SU-DHL-6 (cell line): ENCODE data around the gene FGFR3.

ENCODE experiments used
- H2AFZ ChIP-seq: fragments of 200-600 bp; sonication (generic); 2 replicates; pipeline ENCODE4 v1.6.1; 2014; ENCODE audit warnings: low read depth, mild to moderate bottlenecking, moderate library complexity, mixed read lengths, antibody characterized with exemption, low read length; ENCODE audit not compliant: severe bottlenecking
- H3F3A ChIP-seq: fragments of 200-600 bp; shearing (Covaris generic); 2 replicates; pipeline ENCODE4 v1.6.0; 2016; ENCODE audit warnings: antibody characterized with exemption, mild to moderate bottlenecking; ENCODE audit not compliant: insufficient read depth
- H3K27ac ChIP-seq: fragments of 200-600 bp; sonication (generic); 2 replicates; pipeline ENCODE4 v1.5.1; 2016; ENCODE audit warnings: low read depth, mild to moderate bottlenecking, low read length, moderate library complexity, mixed read lengths
- H3K27me3 ChIP-seq: fragments of 200-600 bp; sonication (generic), shearing (Covaris generic); 2 replicates; pipeline ENCODE4 v1.6.0; 2014; ENCODE audit warnings: mild to moderate bottlenecking, low read length
- H3K36me3 ChIP-seq: fragments of 200-600 bp; sonication (generic); 2 replicates; pipeline ENCODE4 v1.6.1; 2014; ENCODE audit warnings: mild to moderate bottlenecking, low read length, mixed read lengths
- H3K4me2 ChIP-seq: fragments of 300-600, 200-600 bp; shearing (Covaris generic), sonication (generic); 2 replicates; pipeline ENCODE4 v1.6.0; 2014; ENCODE audit warnings: low read length, low read depth, mild to moderate bottlenecking; ENCODE audit not compliant: poor library complexity, severe bottlenecking
- H3K4me3 ChIP-seq: fragments of 200-600 bp; sonication (generic); 2 replicates; pipeline ENCODE4 v1.5.1; 2014; ENCODE audit warnings: antibody characterized with exemption, low read length, mild to moderate bottlenecking, mixed read lengths; ENCODE audit not compliant: insufficient read depth, poor library complexity, severe bottlenecking
- H3K79me2 ChIP-seq: fragments of 200-600 bp; sonication (generic); 2 replicates; pipeline ENCODE4 v1.6.1; 2014; ENCODE audit warnings: mild to moderate bottlenecking, low read length, moderate library complexity; ENCODE audit not compliant: insufficient read depth
- H3K9ac ChIP-seq: fragments of 200-600 bp; sonication (generic); 2 replicates; pipeline ENCODE4 v1.7.0; 2014; ENCODE audit warnings: mild to moderate bottlenecking, low read length
- H3K9me2 ChIP-seq: fragments of 200-600 bp; sonication (generic); replicated peaks from 2 replicates; pipeline ENCODE4 v1.6.1; 2014; ENCODE audit warnings: low read length; ENCODE audit not compliant: insufficient read depth
- H3K9me3 ChIP-seq: fragments of 200-600 bp; sonication (generic); 2 replicates; pipeline ENCODE4 v1.6.1; 2014; ENCODE audit warnings: low read length, mixed read lengths; ENCODE audit not compliant: insufficient read depth
- H4K20me1 ChIP-seq: fragments of 200-600 bp; sonication (generic); 2 replicates; pipeline ENCODE4 v1.6.1; 2014; ENCODE audit warnings: low read depth, mild to moderate bottlenecking, antibody characterized with exemption, low read length, moderate library complexity, mixed read lengths
- EZH2phosphoT487 ChIP-seq: fragments of 200-600 bp; sonication (generic), shearing (Covaris generic); conservative IDR thresholded peaks from 2 replicates; pipeline ENCODE4 v1.6.1; 2018; ENCODE audit warnings: mild to moderate bottlenecking, antibody characterized with exemption, low read length, moderate library complexity, mixed read lengths
- TF ChIP-seq, protein P1 (sequence below): fragments of 200-600 bp; sonication (generic); IDR thresholded peaks from one replicate; pipeline ENCODE4 v1.5.1; 2017; ENCODE audit warnings: antibody characterized with exemption, mild to moderate bottlenecking, low read length, moderate library complexity; ENCODE audit not compliant: insufficient read depth, poor library complexity, severe bottlenecking

Gene FGFR3

GRCh38 chr4:1810765-1811164 lies 17.7 kb downstream of the FGFR3 start:
- H3K36me3 ChIP-seq, result no peaks in the 10 kb centered on the region
- TF ChIP-seq, protein P1, sequence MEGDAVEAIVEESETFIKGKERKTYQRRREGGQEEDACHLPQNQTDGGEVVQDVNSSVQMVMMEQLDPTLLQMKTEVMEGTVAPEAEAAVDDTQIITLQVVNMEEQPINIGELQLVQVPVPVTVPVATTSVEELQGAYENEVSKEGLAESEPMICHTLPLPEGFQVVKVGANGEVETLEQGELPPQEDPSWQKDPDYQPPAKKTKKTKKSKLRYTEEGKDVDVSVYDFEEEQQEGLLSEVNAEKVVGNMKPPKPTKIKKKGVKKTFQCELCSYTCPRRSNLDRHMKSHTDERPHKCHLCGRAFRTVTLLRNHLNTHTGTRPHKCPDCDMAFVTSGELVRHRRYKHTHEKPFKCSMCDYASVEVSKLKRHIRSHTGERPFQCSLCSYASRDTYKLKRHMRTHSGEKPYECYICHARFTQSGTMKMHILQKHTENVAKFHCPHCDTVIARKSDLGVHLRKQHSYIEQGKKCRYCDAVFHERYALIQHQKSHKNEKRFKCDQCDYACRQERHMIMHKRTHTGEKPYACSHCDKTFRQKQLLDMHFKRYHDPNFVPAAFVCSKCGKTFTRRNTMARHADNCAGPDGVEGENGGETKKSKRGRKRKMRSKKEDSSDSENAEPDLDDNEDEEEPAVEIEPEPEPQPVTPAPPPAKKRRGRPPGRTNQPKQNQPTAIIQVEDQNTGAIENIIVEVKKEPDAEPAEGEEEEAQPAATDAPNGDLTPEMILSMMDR, result no peak
- no peak for TF ChIP-seq EZH2phosphoT487
- no peaks in the 10 kb centered on the region for H4K20me1 ChIP-seq
- no peak overlapping the region for H3K4me3 ChIP-seq
- H3K79me2 ChIP-seq, result no peaks in the 10 kb centered on the region
- no peak overlapping the region for H2AFZ ChIP-seq
- no peak overlapping the region for H3K27ac ChIP-seq
- H3K9me2 ChIP-seq, result no peaks in the 10 kb centered on the region
- H3K4me2 ChIP-seq, result no peak overlapping the region
- no peaks in the 10 kb centered on the region for H3K27me3 ChIP-seq
- no peak overlapping the region for H3K9ac ChIP-seq
- H3K9me3 ChIP-seq, result no peaks in the 10 kb centered on the region
- no peaks in the 10 kb centered on the region for H3F3A ChIP-seq

DNA sequence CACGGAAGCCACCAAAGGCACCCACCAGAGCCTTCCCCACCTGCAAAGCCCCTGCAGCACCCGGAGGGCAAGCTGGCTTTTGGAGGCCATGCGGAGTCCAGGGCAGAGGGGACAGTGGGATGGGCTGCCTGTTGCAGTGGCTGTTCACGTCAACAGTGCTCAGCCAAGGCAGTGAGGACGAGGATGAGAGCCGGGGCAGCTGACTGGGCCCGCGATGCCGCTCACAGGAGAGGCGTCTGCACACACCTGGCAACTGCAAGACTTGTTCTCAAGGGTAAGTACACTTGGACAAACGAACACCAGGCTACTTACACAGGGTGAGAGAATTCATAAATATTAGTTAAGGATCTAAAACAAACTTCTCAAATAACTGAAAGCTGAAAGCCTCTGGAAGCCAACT lies 19.6 kb downstream of the FGFR3 start:
- Histone ChIP-seq H3K27me3 (no peaks in the 10 kb centered on the region), H4K20me1 (no peaks in the 10 kb centered on the region), H3K9ac (no peak overlapping the region), H3F3A (no peaks in the 10 kb centered on the region), H3K9me2 (no peaks in the 10 kb centered on the region), H3K4me2 (no peak overlapping the region), H3K36me3 (no peaks in the 10 kb centered on the region; the same call in 1 of the 2 replicates), H3K79me2 (no peaks in the 10 kb centered on the region), H3K27ac (no peak overlapping the region), H2AFZ (no peak overlapping the region), H3K4me3 (no peak overlapping the region), H3K9me3 (no peaks in the 10 kb centered on the region)
- TF ChIP-seq, protein P1, result no peak
- TF ChIP-seq EZH2phosphoT487, result no peak

DNA sequence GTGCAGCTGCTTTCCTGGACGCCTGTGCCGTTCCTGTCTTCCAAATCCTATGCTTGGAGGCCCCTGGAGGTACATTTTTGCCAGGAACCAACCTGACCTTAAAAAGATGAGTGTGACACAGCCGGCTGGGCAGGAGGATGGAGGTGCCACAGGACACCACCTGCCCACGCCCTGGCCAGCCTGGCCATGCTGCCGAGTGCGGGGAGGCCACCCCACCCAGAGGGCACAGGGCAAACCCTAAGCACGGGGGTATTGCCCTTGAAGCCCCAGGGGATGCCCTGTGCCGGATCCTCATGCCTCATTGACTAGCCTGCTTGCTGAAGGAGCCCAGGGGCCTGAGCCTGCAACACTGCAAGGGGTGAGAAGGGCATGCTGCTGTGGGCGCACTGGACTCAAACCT lies 20.1 kb downstream of the FGFR3 start:
- no peaks in the 10 kb centered on the region for H3K27me3 ChIP-seq
- no peak overlapping the region for H3K9ac ChIP-seq
- no peak overlapping the region for H3K4me3 ChIP-seq
- no peaks in the 10 kb centered on the region for H3K9me2 ChIP-seq
- no peaks in the 10 kb centered on the region for H3K9me3 ChIP-seq
- H3K79me2 ChIP-seq, result no peaks in the 10 kb centered on the region
- no peak overlapping the region for H3K4me2 ChIP-seq
- no peaks in the 10 kb centered on the region for H4K20me1 ChIP-seq
- H2AFZ ChIP-seq, result no peak overlapping the region
- no peak for TF ChIP-seq EZH2phosphoT487
- TF ChIP-seq, protein P1, result no peak
- H3K36me3 ChIP-seq, result no peaks in the 10 kb centered on the region; the same call in 1 of the 2 replicates
- no peaks in the 10 kb centered on the region for H3F3A ChIP-seq
- no peak overlapping the region for H3K27ac ChIP-seq
